ENCODE results near the gene CISTR.

The CISTR gene

DNA sequence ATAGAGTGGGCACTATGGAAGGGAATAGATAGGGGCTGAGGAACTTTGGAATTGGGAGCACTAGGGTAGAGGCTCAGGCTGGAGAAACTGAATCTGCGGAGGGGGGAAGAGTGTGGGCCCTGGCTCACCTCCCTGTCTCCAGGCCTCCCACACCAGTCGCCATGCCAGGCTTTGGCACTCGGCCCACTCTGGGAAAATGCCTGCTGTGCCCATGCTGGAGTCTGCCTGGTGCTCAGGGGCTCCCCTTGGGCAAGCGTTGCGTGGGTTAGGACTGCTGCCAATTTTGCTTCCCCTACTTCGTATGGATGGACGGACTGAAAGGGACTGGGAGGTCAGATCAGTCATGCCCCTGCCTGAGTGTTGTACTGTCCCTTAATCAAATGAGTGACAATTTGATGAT is 34.6 kb upstream of the CISTR start:
- no peaks in the 10 kb centered on the region for H3K9me2 ChIP-seq (replicated peaks; ENCODE audit: control insufficient read depth, low read length)
- H3K27ac ChIP-seq (ENCODE audit: low read depth, low read length), result no peak overlapping the region
- peaks cover 4% of the 10 kb centered on the region; the same call in 1 of the 2 replicates for H3K36me3 ChIP-seq (ENCODE audit: control insufficient read depth, low read length)
- no peaks in the 10 kb centered on the region for H3K27me3 ChIP-seq (ENCODE audit: control insufficient read depth, low read length)
- no peak overlapping the region for H3K4me3 ChIP-seq (ENCODE audit: low read length)
- no peaks in the 10 kb centered on the region for H4K20me1 ChIP-seq (ENCODE audit: control insufficient read depth, insufficient read depth, low read depth, low read length)
- H3K4me2 ChIP-seq (ENCODE audit: low read length), result no peak overlapping the region
- no peaks in the 10 kb centered on the region for H3K9me3 ChIP-seq (ENCODE audit: control insufficient read depth, insufficient read depth, low read length)
- H3K79me2 ChIP-seq (ENCODE audit: control insufficient read depth, low read length), result no peaks in the 10 kb centered on the region
- no peaks in the 10 kb centered on the region for H3F3A ChIP-seq (ENCODE audit: control insufficient read depth, insufficient read depth)
- H3K4me1 ChIP-seq (ENCODE audit: control insufficient read depth, low read length), result peaks cover 5% of the 10 kb centered on the region
- no peak for TF ChIP-seq EZH2phosphoT487 (IDR thresholded peaks at IDR 0.05; ENCODE audit: borderline replicate concordance, low read length)
- TF ChIP-seq, protein P1, sequence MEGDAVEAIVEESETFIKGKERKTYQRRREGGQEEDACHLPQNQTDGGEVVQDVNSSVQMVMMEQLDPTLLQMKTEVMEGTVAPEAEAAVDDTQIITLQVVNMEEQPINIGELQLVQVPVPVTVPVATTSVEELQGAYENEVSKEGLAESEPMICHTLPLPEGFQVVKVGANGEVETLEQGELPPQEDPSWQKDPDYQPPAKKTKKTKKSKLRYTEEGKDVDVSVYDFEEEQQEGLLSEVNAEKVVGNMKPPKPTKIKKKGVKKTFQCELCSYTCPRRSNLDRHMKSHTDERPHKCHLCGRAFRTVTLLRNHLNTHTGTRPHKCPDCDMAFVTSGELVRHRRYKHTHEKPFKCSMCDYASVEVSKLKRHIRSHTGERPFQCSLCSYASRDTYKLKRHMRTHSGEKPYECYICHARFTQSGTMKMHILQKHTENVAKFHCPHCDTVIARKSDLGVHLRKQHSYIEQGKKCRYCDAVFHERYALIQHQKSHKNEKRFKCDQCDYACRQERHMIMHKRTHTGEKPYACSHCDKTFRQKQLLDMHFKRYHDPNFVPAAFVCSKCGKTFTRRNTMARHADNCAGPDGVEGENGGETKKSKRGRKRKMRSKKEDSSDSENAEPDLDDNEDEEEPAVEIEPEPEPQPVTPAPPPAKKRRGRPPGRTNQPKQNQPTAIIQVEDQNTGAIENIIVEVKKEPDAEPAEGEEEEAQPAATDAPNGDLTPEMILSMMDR (IDR thresholded peaks at IDR 0.05; ENCODE audit: low read depth, low read length, poor library complexity, severe bottlenecking), result no peak

DNA sequence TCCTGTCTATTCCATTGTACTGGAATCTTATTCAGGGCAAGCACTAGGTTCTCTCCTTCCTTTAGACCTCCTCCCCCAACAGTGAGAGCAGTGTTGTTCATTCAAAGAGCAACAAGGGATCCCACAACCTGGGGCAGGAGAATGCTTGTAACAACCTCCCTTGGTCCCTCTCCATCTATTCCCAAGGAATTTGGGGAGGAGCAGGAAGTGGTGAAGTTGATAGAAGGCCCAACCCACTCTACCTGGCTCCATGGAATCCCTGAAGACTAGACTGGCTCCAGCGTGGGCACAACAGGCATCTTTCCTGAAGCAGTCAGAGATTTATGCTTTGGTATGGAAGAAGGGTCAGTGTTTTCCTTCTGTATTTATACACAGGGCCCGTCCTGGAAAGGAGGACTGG is 33.4 kb upstream of the CISTR start:
- Histone ChIP-seq H3K4me2 (ENCODE audit: low read length) (no peak overlapping the region), H3K9me3 (ENCODE audit: control insufficient read depth, insufficient read depth, low read length) (no peaks in the 10 kb centered on the region), H3K27ac (ENCODE audit: low read depth, low read length) (no peak overlapping the region), H3K36me3 (ENCODE audit: control insufficient read depth, low read length) (peaks cover 4% of the 10 kb centered on the region; the same call in 1 of the 2 replicates), H3K79me2 (ENCODE audit: control insufficient read depth, low read length) (no peaks in the 10 kb centered on the region), H3K9me2 (replicated peaks; ENCODE audit: control insufficient read depth, low read length) (no peaks in the 10 kb centered on the region), H3K4me3 (ENCODE audit: low read length) (no peak overlapping the region), H4K20me1 (ENCODE audit: control insufficient read depth, insufficient read depth, low read depth, low read length) (no peaks in the 10 kb centered on the region), H3F3A (ENCODE audit: control insufficient read depth, insufficient read depth) (no peaks in the 10 kb centered on the region), H3K4me1 (ENCODE audit: control insufficient read depth, low read length) (peaks cover 5% of the 10 kb centered on the region), H3K27me3 (ENCODE audit: control insufficient read depth, low read length) (no peaks in the 10 kb centered on the region)
- TF ChIP-seq EZH2phosphoT487 (IDR thresholded peaks at IDR 0.05; ENCODE audit: borderline replicate concordance, low read length), result no peak
- TF ChIP-seq, protein P1 (IDR thresholded peaks at IDR 0.05; ENCODE audit: low read depth, low read length, poor library complexity, severe bottlenecking), result no peak

DNA sequence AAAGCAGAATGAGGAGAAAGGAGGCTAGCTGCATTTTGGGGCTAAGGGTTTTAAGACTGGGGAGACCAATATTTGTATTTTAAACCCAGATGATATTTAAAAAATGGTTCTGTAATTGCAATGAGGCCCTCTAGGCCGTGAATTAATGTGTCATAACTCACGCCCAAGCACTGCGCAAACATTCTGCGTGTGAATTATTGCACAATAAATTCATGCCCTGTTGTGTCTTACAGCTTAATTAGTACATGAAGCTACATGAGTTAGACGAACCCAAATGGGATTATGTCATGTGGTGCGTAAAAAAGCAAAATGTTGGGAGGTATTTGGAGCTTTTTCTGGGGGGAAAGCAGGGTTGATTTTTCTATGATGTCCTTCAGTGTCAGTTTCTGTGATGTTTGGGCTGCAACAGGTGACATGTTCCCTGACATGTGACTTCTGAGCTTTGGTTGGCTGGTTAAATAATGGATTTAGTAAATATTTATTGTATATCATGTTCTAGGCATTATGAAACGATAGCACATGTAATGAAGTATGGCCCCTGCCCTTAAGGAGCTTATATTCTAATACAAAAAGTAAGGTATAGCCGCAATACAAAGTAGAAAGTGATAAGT is 30.4 kb upstream of the CISTR start:
- Histone ChIP-seq H3K27me3 (ENCODE audit: control insufficient read depth, low read length) (no peaks in the 10 kb centered on the region), H3K79me2 (ENCODE audit: control insufficient read depth, low read length) (no peaks in the 10 kb centered on the region), H3K36me3 (ENCODE audit: control insufficient read depth, low read length) (peaks cover 4% of the 10 kb centered on the region; the same call in 1 of the 2 replicates), H3F3A (ENCODE audit: control insufficient read depth, insufficient read depth) (no peaks in the 10 kb centered on the region), H3K9me2 (replicated peaks; ENCODE audit: control insufficient read depth, low read length) (no peaks in the 10 kb centered on the region), H4K20me1 (ENCODE audit: control insufficient read depth, insufficient read depth, low read depth, low read length) (no peaks in the 10 kb centered on the region), H3K9me3 (ENCODE audit: control insufficient read depth, insufficient read depth, low read length) (no peaks in the 10 kb centered on the region), H3K4me2 (ENCODE audit: low read length) (no peak overlapping the region), H3K4me1 (ENCODE audit: control insufficient read depth, low read length) (no peaks in the 10 kb centered on the region), H3K27ac (ENCODE audit: low read depth, low read length) (no peak overlapping the region), H3K4me3 (ENCODE audit: low read length) (no peak overlapping the region)
- no peak for TF ChIP-seq EZH2phosphoT487 (IDR thresholded peaks at IDR 0.05; ENCODE audit: borderline replicate concordance, low read length)
- TF ChIP-seq, protein P1 (IDR thresholded peaks at IDR 0.05; ENCODE audit: low read depth, low read length, poor library complexity, severe bottlenecking), result no peak

Measured in DOHH2 (cell line).